ENCODE data around the gene TIGD4.

Gene TIGD4

GRCh38 chr4:152727784-152728183 is 51.7 kb downstream of the TIGD4 start:
- in situ Hi-C loops (cut with HindIII; ENCODE audit: low sequenced_read_pairs) = no loop called here

- in situ Hi-C loops (cut with HindIII; ENCODE audit: low sequenced_read_pairs) = no loop called here
Observed at GRCh38 chr4:152724494-152724893, 55.0 kb downstream of the TIGD4 start.

- in situ Hi-C loops (cut with HindIII; ENCODE audit: low sequenced_read_pairs) = no loop called here
Observed at GRCh38 chr4:152723236-152723635, 56.3 kb downstream of the TIGD4 start.

GRCh38 chr4:152719801-152720556 is 59.6 kb downstream of the TIGD4 start:
- in situ Hi-C loops (cut with HindIII; ENCODE audit: low sequenced_read_pairs) = no loop called here

Measured in DLD1 (cell line).